ENCODE results near the gene SSBP3.

GRCh38 chr1:54453022-54453421 is 46.8 kb upstream of the SSBP3 start:
- TF ChIP-seq EZH2phosphoT487 (IDR thresholded peaks at IDR 0.05; ENCODE audit: insufficient read depth, low read depth) (no peak), EZH2 (IDR thresholded peaks at IDR 0.05; ENCODE audit: insufficient read depth, poor library complexity, severe bottlenecking) (no peak)
